ENCODE data around the gene PRKCQ. TPM values are rescaled to one million over a fixed set of nuclear protein-coding genes. Genes with fewer than 3 reads are reported as not detected.

PRKCQ gene
- total and polyA plus RNA-seq, 7 donors = 6.6 to 76.3 (median 33.8) TPM

DNA sequence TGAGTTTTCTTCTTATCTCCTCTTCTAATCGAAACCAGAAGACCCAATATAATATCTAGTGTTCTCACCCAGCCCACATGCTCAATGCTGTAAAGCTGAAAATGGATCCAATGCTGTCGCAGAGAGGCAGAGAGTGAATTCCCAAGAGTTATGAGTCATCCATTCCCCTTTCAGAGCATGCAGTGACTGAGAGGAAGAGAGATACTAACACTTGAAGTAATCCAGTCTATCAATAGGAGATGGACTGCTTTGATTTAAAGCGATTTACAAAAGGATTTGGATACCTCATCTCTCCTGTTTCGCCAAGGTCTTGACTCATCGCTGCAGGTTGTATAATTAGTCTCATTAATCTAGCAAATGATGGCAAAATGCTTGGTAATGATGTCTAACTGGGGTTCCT, 41.5 kb upstream of the PRKCQ start:
- 63 to 72% (median 69%) methylated on average over 5 of the region's 5 CpGs for WGBS, 3 donors
- Histone ChIP-seq H3K4me3 (no peak overlapping the region), H3K27me3 (ENCODE audit: insufficient read depth in 3 of 3, low read length in 2 of 3) (no peaks in the 10 kb centered on the region), H3K9me3 (no peaks in the 10 kb centered on the region), H3K27ac (peak overlapping the region; percentile 27), H3K4me1 (peaks cover 7% of the 10 kb centered on the region), H3K36me3 (ENCODE audit: insufficient read depth in 1 of 2, low read depth in 1 of 2) (no peaks in the 10 kb centered on the region)
- peak; percentile 60 to 74 (median 69) for ATAC-seq
- intact Hi-C loops (cut with DNase I) = no loop called here
- TF ChIP-seq CTCF (IDR thresholded peaks at IDR 0.05) = no peak
- DNase-seq = no peak

- H3K4me1 ChIP-seq = peaks cover 7% of the 10 kb centered on the region
- no peaks in the 10 kb centered on the region for H3K36me3 ChIP-seq (ENCODE audit: insufficient read depth in 1 of 2, low read depth in 1 of 2)
- intact Hi-C loops (cut with DNase I) = no loop called here
- H3K27ac ChIP-seq = no peak overlapping the region
- no peak for TF ChIP-seq CTCF (IDR thresholded peaks at IDR 0.05)
- ATAC-seq (peak; percentile 81 to 86 (median 84)), DNase-seq (no peak)
- 46 to 69% (median 51%) methylated on average over 12 of the region's 12 CpGs for WGBS, 3 donors
- no peak overlapping the region for H3K4me3 ChIP-seq
- no peaks in the 10 kb centered on the region for H3K27me3 ChIP-seq (ENCODE audit: insufficient read depth in 3 of 3, low read length in 2 of 3)
- H3K9me3 ChIP-seq = no peaks in the 10 kb centered on the region
These were observed 39.6 kb upstream of the PRKCQ start for GRCh38 chr10:6619660-6620059.

DNA sequence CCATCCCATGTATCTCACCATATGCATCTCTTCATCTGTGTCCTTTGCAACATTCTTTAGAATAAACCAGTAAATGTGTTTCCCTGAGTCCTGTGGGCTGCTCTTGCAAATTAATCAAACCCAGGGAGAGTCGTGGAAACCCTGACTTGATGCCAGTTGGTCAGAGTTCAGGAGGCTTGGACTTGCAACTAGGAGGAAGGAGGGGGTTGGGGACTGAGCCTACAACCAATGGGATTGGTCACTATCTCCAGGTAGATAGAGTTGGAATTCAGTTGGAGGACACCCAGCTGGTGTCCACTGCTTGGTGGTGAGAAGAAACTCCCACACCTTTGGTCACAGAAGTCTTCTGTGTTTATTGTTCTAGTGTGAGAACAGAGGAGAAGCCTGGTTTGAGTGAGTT, 38.3 kb upstream of the PRKCQ start:
- 0 to 15% (median 4%) methylated on average over 1 of the region's 1 CpG for WGBS, 3 donors
- intact Hi-C loops (cut with DNase I) = no loop called here
- Histone ChIP-seq H3K27me3 (ENCODE audit: insufficient read depth in 3 of 3, low read length in 2 of 3) (no peaks in the 10 kb centered on the region), H3K9me3 (no peaks in the 10 kb centered on the region), H3K4me3 (no peak overlapping the region), H3K27ac (no peak overlapping the region), H3K4me1 (peaks cover 7% of the 10 kb centered on the region), H3K36me3 (ENCODE audit: insufficient read depth in 1 of 2, low read depth in 1 of 2) (no peaks in the 10 kb centered on the region)
- no peak for TF ChIP-seq CTCF (IDR thresholded peaks at IDR 0.05)
- ATAC-seq = no peak
- DNase-seq = no peak

DNA sequence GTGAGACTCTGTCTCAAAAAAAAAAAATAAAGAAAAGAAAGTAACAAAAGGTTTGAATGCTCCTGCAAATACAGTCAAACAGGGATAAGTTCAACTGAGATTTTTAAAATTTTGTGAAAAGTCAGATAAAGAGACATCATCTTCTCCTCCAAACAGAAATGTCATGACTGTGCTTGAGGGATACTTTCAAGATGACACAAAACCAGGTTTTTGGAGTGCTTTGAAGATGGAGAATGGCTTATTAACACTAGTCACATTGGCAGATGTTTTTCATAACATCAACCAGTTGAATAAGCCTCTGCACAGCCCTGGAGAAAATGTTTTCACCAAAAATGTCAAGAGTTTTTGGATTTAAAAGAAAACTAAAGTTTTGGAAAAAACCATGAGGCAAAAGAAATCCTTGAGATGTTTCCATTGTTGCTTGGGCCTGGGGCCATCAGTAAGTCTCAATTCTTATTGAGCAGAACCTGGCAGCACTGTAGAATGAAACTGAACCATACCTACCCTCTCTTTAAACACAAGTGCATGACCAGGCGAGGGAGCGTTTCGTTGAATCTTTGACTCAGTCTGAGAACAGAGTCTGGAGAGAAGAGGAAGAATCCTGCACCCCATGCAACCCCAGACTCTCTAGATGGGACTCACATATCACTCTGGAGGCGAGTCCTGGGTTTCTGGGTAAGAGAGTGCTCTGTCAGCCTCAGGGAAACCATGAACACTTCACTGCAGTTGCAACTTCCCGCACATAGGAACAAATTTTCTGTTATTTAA, 37.4 kb upstream of the PRKCQ start:
- no peak for TF ChIP-seq CTCF (IDR thresholded peaks at IDR 0.05)
- H3K27me3 ChIP-seq (ENCODE audit: insufficient read depth in 3 of 3, low read length in 2 of 3) = no peaks in the 10 kb centered on the region
- 95 to 97% (median 96%) methylated on average over 5 of the region's 5 CpGs for WGBS, 3 donors
- no peaks in the 10 kb centered on the region for H3K9me3 ChIP-seq
- ATAC-seq (no peak), DNase-seq (no peak)
- no peak overlapping the region for H3K4me3 ChIP-seq
- H3K4me1 ChIP-seq = peaks cover 7% of the 10 kb centered on the region
- no peak overlapping the region for H3K27ac ChIP-seq
- intact Hi-C loops (cut with DNase I) = no loop called here
- H3K36me3 ChIP-seq (ENCODE audit: insufficient read depth in 1 of 2, low read depth in 1 of 2) = no peaks in the 10 kb centered on the region

DNA sequence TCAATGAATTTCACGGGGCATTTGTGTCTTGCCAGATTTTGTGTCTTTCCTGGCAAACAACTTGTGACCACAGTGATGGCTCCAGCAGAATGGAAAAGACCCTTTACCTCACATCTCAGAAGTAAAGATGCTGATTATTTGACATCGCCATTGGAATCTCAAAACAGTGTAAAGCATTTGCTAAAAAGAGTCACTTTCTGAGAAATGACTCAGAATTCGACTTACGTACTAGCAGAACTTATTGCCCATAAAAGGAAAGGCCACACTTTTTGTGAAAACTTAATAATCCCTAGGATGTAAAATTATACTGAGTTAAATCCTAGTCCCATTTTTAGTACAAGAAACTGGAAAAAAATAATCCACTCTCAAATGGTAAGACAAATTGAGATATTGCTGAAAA, 35.9 kb upstream of the PRKCQ start:
- H3K27ac ChIP-seq = no peak overlapping the region
- 65 to 76% (median 74%) methylated on average over 4 of the region's 4 CpGs for WGBS, 3 donors

More for the DNA sequence above, 35.9 kb upstream of the PRKCQ start:
- DNase-seq = no peak
- no peaks in the 10 kb centered on the region for H3K9me3 ChIP-seq
- ATAC-seq = no peak
- no peaks in the 10 kb centered on the region for H3K36me3 ChIP-seq (ENCODE audit: insufficient read depth in 1 of 2, low read depth in 1 of 2)
- no peak overlapping the region for H3K4me3 ChIP-seq
- TF ChIP-seq CTCF (IDR thresholded peaks at IDR 0.05) = no peak
- H3K4me1 ChIP-seq = no peaks in the 10 kb centered on the region
- H3K27me3 ChIP-seq (ENCODE audit: insufficient read depth in 3 of 3, low read length in 2 of 3) = no peaks in the 10 kb centered on the region
- intact Hi-C loops (cut with DNase I) = no loop called here
